HUES48 (cell line): Measurements from ENCODE around the gene TXLNG.

Experiments used
- H3K27ac ChIP-seq: one replicate; pipeline ENCODE4 v1.7.0; 2013; ENCODE audit warnings: low read depth, low read length, inconsistent platforms
- H3K27me3 ChIP-seq: 2 replicates; pipeline ENCODE4 v1.6.1; 2013; ENCODE audit warnings: mild to moderate bottlenecking, low read length; ENCODE audit not compliant: control insufficient read depth, insufficient read depth
- H3K36me3 ChIP-seq: 2 replicates; pipeline ENCODE4 v1.6.1; 2013; ENCODE audit warnings: low read length; ENCODE audit not compliant: control insufficient read depth, insufficient read depth
- H3K4me1 ChIP-seq: 2 replicates; pipeline ENCODE4 v1.6.1; 2013; ENCODE audit warnings: mild to moderate bottlenecking, low read length; ENCODE audit not compliant: control insufficient read depth, insufficient read depth
- H3K4me3 ChIP-seq: 2 replicates; pipeline ENCODE4 v1.5.1; 2013; ENCODE audit warnings: mild to moderate bottlenecking, low read depth, low read length
- H3K9ac ChIP-seq: 2 replicates; pipeline ENCODE4 v1.6.1; 2013; ENCODE audit warnings: mild to moderate bottlenecking, low read depth, low read length, moderate library complexity
- H3K9me3 ChIP-seq: 2 replicates; pipeline ENCODE4 v1.6.1; 2013; ENCODE audit warnings: low read length; ENCODE audit not compliant: control insufficient read depth, insufficient read depth

TXLNG gene

GRCh38 chrX:16874458-16875095 is 88.3 kb downstream of the TXLNG start:
- Histone ChIP-seq H3K4me3 (no peak overlapping the region), H3K4me1 (peaks cover 7% of the 10 kb centered on the region), H3K36me3 (no peaks in the 10 kb centered on the region), H3K9me3 (no peaks in the 10 kb centered on the region), H3K27ac (no peak overlapping the region), H3K9ac (no peak overlapping the region), H3K27me3 (peaks cover 8% of the 10 kb centered on the region; the same call in 1 of the 2 replicates)

- Histone ChIP-seq H3K27ac (no peak overlapping the region), H3K27me3 (peaks cover 8% of the 10 kb centered on the region), H3K4me1 (peaks cover 7% of the 10 kb centered on the region; the same call in 1 of the 2 replicates), H3K9ac (no peak overlapping the region), H3K4me3 (no peak overlapping the region), H3K36me3 (no peaks in the 10 kb centered on the region), H3K9me3 (no peaks in the 10 kb centered on the region)
Observed at GRCh38 chrX:16876696-16877095, 90.4 kb downstream of the TXLNG start.

- peak overlapping the region; percentile 84; the same call in 1 of the 2 replicates for H3K4me3 ChIP-seq
- no peaks in the 10 kb centered on the region for H3K4me1 ChIP-seq
- peaks cover 24% of the 10 kb centered on the region for H3K27me3 ChIP-seq
- no peak overlapping the region for H3K9ac ChIP-seq
- H3K9me3 ChIP-seq: no peaks in the 10 kb centered on the region
- no peak overlapping the region for H3K27ac ChIP-seq
- no peaks in the 10 kb centered on the region for H3K36me3 ChIP-seq
Observed at GRCh38 chrX:16882169-16882568, 95.9 kb downstream of the TXLNG start.

- no peaks in the 10 kb centered on the region for H3K9me3 ChIP-seq
- peak overlapping the region; percentile 84 for H3K4me3 ChIP-seq
- peak overlapping the region; percentile 54 for H3K9ac ChIP-seq
- peaks cover 23% of the 10 kb centered on the region for H3K27me3 ChIP-seq
- no peak overlapping the region for H3K27ac ChIP-seq
- H3K4me1 ChIP-seq: no peaks in the 10 kb centered on the region
- no peaks in the 10 kb centered on the region for H3K36me3 ChIP-seq
Observed at GRCh38 chrX:16882702-16883486, 96.6 kb downstream of the TXLNG start.

- no peak overlapping the region for H3K4me3 ChIP-seq
- H3K27me3 ChIP-seq: peaks cover 21% of the 10 kb centered on the region
- no peaks in the 10 kb centered on the region for H3K4me1 ChIP-seq
- no peak overlapping the region for H3K9ac ChIP-seq
- H3K27ac ChIP-seq: no peak overlapping the region
- no peaks in the 10 kb centered on the region for H3K36me3 ChIP-seq
- no peaks in the 10 kb centered on the region for H3K9me3 ChIP-seq
Observed at GRCh38 chrX:16883487-16883804, 97.2 kb downstream of the TXLNG start.

- H3K9me3 ChIP-seq: no peaks in the 10 kb centered on the region
- H3K36me3 ChIP-seq: no peaks in the 10 kb centered on the region
- H3K4me3 ChIP-seq: no peak overlapping the region
- no peak overlapping the region for H3K27ac ChIP-seq
- no peak overlapping the region for H3K9ac ChIP-seq
- peaks cover 21% of the 10 kb centered on the region for H3K27me3 ChIP-seq
- no peaks in the 10 kb centered on the region for H3K4me1 ChIP-seq
Observed at GRCh38 chrX:16885628-16886027, 99.4 kb downstream of the TXLNG start.

GRCh38 chrX:16892504-16893362 is 106.5 kb downstream of the TXLNG start:
- H3K27ac ChIP-seq: no peak overlapping the region
- H3K27me3 ChIP-seq: peaks cover 8% of the 10 kb centered on the region; the same call in 1 of the 2 replicates
- H3K36me3 ChIP-seq: no peaks in the 10 kb centered on the region
- no peak overlapping the region for H3K9ac ChIP-seq
- H3K4me1 ChIP-seq: peaks cover 3% of the 10 kb centered on the region; the same call in 1 of the 2 replicates
- no peaks in the 10 kb centered on the region for H3K9me3 ChIP-seq
- H3K4me3 ChIP-seq: no peak overlapping the region
